Measurements from ENCODE around the gene CYP2W1.
A peak's percentile ranks its signal among the peaks of the same experiment; 100 is the strongest.

The CYP2W1 gene

GRCh38 chr7:983616-984071 is 663 bp downstream of the CYP2W1 start:
- no peak for DNase-seq (ENCODE audit: low read depth)

GRCh38 chr7:984361-985126 is 1.6 kb downstream of the CYP2W1 start:
- no peak for DNase-seq (ENCODE audit: low read depth)

- no peak for DNase-seq (ENCODE audit: low read depth)
Measured at GRCh38 chr7:985127-985416, 2.1 kb downstream of the CYP2W1 start.

- no peak for DNase-seq (ENCODE audit: low read depth)
Measured at GRCh38 chr7:985915-986741, 3.1 kb downstream of the CYP2W1 start.

- DNase-seq (ENCODE audit: low read depth), result no peak
Measured at GRCh38 chr7:986766-987751, 4.1 kb downstream of the CYP2W1 start.

GRCh38 chr7:987909-988308 is 4.9 kb downstream of the CYP2W1 start:
- DNase-seq (ENCODE audit: low read depth), result no peak

GRCh38 chr7:988426-988911 is 5.5 kb downstream of the CYP2W1 start:
- no peak for DNase-seq (ENCODE audit: low read depth)

GRCh38 chr7:988963-989529 is 6.1 kb downstream of the CYP2W1 start:
- no peak for DNase-seq (ENCODE audit: low read depth)

- DNase-seq (ENCODE audit: low read depth), result no peak
Measured at GRCh38 chr7:990352-990932, 7.5 kb downstream of the CYP2W1 start.

GRCh38 chr7:990933-991728 is 8.2 kb downstream of the CYP2W1 start:
- DNase-seq (ENCODE audit: low read depth), result no peak

GRCh38 chr7:991729-992656 is 9.0 kb downstream of the CYP2W1 start:
- no peak for DNase-seq (ENCODE audit: low read depth)

- DNase-seq (ENCODE audit: low read depth), result peak; percentile 83
Measured at GRCh38 chr7:992709-993607, 10.0 kb downstream of the CYP2W1 start.

- DNase-seq (ENCODE audit: low read depth), result no peak
Measured at GRCh38 chr7:994592-995308, 11.8 kb downstream of the CYP2W1 start.

- no peak for DNase-seq (ENCODE audit: low read depth)
Measured at GRCh38 chr7:995571-995970, 12.6 kb downstream of the CYP2W1 start.

GRCh38 chr7:996079-996872 is 13.3 kb downstream of the CYP2W1 start:
- DNase-seq (ENCODE audit: low read depth), result no peak
